AG04450 (cell line): ENCODE results near the gene PLIN5. TPM values are rescaled to one million over a fixed set of nuclear protein-coding genes. Genes with fewer than 3 reads are reported as not detected.

ENCODE experiments used
- CTCF ChIA-PET: fragments of 300-600, 350-600 bp; formaldehyde crosslinking; extraction: SDS; loops from one replicate; lab custom pipeline; 2022; ENCODE audit warnings: antibody characterized with exemption, inconsistent platforms; lab: Charles Lee
- POLR2A ChIA-PET: fragments of 350-600 bp; formaldehyde crosslinking; extraction: SDS; loops from one replicate; lab custom pipeline; 2021; ENCODE audit warnings: antibody characterized with exemption, inconsistent platforms; lab: Yijun Ruan, JAX
- DNase-seq: peaks from one replicate; pipeline ENCODE4 v3.0.0-alpha.2; 2011; ENCODE audit warnings: low read depth, low spot score
- H3K27ac ChIP-seq: one replicate; pipeline ENCODE4 v1.5.1; 2012; ENCODE audit warnings: low read depth, low read length, control low read depth
- H3K27me3 ChIP-seq: one replicate; pipeline ENCODE4 v1.6.0; 2012; ENCODE audit warnings: low read length; ENCODE audit not compliant: control insufficient read depth, insufficient read depth
- H3K4me3 ChIP-seq: 2 replicates; pipeline ENCODE4 v1.5.1; 2011; ENCODE audit warnings: mild to moderate bottlenecking, low read depth, low read length, control low read depth
- H3K9me3 ChIP-seq: 2 replicates; pipeline ENCODE4 v1.5.1; 2012; ENCODE audit warnings: low read length; ENCODE audit not compliant: control insufficient read depth, insufficient read depth
- polyA plus RNA-seq: library from polyadenylated mRNA; depleted of rRNA; stranded (reverse); fragments of >200 nt; gene quantifications from 2 replicates; pipeline ENCODE4 v1.2.3, GENCODE V29; 2011
- TF ChIP-seq, protein P1 (sequence below): IDR thresholded peaks from 2 replicates; pipeline ENCODE4 v1.5.1; 2011; ENCODE audit warnings: low read depth, low read length, control low read depth, inconsistent platforms

The PLIN5 gene
- polyA plus RNA-seq, 1 experiment = not detected

DNA sequence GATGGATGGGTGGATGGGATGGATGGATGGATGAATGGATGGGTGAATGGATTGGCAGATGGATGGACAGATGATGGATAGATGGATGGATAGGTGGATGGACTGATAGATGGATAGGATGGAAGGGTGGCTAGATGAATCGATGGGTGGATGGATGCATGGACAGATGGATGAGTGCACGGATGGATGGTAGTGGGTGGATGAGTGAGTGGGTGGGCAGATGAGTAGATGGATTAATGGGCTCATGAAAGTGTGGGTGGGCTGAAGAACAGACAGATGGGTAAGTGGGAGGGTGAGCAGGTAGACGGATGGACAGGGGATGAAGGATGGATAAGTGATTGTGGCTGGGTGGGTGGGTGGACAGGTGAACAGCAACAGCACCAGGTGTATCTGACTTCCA is 18.8 kb upstream of the PLIN5 start:
- DNase-seq = no peak
- POLR2A ChIA-PET = no interaction called here
- CTCF ChIA-PET = no interaction called here
- Histone ChIP-seq H3K27me3 (no peaks in the 10 kb centered on the region), H3K27ac (no peak overlapping the region), H3K9me3 (peaks cover 7% of the 10 kb centered on the region; the same call in 1 of the 2 replicates), H3K4me3 (no peak overlapping the region)
- TF ChIP-seq, protein P1, sequence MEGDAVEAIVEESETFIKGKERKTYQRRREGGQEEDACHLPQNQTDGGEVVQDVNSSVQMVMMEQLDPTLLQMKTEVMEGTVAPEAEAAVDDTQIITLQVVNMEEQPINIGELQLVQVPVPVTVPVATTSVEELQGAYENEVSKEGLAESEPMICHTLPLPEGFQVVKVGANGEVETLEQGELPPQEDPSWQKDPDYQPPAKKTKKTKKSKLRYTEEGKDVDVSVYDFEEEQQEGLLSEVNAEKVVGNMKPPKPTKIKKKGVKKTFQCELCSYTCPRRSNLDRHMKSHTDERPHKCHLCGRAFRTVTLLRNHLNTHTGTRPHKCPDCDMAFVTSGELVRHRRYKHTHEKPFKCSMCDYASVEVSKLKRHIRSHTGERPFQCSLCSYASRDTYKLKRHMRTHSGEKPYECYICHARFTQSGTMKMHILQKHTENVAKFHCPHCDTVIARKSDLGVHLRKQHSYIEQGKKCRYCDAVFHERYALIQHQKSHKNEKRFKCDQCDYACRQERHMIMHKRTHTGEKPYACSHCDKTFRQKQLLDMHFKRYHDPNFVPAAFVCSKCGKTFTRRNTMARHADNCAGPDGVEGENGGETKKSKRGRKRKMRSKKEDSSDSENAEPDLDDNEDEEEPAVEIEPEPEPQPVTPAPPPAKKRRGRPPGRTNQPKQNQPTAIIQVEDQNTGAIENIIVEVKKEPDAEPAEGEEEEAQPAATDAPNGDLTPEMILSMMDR = no peak

DNA sequence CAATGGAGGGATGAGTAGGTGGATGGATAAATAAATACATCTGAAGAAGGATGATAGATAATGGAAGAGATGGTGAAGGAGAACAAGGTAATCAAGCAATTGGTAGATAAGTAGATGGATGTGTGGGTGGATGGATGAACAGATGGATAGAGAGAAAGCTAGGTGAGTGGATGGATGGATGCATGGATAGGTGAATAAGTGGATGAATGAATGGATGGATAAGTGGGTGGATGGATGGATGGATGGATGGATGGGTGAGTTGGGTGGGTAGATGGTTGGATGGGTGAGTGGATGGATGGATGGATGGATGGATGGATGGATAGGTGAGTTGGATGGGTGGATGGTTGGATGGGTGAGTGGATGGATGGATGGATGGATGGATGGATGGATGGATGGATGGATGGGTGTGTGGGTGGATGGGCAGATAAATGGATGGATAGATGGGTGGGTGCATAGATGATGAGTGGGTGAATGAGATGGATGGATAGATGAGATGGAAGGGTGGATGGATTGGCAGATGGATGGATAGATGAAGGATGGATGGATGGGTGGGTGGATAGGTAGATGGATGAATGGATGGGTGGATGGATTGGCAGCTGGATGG is 18.2 kb upstream of the PLIN5 start:
- Histone ChIP-seq H3K27ac (no peak overlapping the region), H3K27me3 (no peaks in the 10 kb centered on the region), H3K4me3 (no peak overlapping the region), H3K9me3 (peaks cover 7% of the 10 kb centered on the region; the same call in 1 of the 2 replicates)
- DNase-seq = no peak
- TF ChIP-seq, protein P1 = no peak
- CTCF ChIA-PET = interaction anchor here (0.6 kb wide), 1 partner anchor 152 kb away, joined by 4 read pairs; no protein-coding TSS in a partner anchor
- POLR2A ChIA-PET = no interaction called here

DNA sequence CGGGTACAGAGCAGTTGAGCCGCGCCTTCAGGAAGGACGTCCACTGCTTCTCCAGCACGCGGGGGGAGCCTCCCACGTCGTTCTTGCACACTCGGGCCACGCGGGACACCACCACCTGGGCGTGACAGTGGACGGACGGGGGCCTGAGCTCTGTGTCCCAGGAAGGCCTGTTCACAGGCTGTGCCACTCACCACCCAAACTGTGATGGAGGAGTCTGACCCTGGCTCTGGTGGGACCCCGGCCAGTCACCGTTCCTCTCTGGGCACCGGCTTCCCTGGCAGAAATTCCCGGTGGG is 17.4 kb upstream of the PLIN5 start:
- CTCF ChIA-PET = no interaction called here
- no peak for DNase-seq
- TF ChIP-seq, protein P1 = no peak
- no peak overlapping the region for H3K27ac ChIP-seq
- POLR2A ChIA-PET = no interaction called here
- H3K9me3 ChIP-seq = peaks cover 7% of the 10 kb centered on the region; the same call in 1 of the 2 replicates
- no peak overlapping the region for H3K4me3 ChIP-seq
- H3K27me3 ChIP-seq = no peaks in the 10 kb centered on the region

DNA sequence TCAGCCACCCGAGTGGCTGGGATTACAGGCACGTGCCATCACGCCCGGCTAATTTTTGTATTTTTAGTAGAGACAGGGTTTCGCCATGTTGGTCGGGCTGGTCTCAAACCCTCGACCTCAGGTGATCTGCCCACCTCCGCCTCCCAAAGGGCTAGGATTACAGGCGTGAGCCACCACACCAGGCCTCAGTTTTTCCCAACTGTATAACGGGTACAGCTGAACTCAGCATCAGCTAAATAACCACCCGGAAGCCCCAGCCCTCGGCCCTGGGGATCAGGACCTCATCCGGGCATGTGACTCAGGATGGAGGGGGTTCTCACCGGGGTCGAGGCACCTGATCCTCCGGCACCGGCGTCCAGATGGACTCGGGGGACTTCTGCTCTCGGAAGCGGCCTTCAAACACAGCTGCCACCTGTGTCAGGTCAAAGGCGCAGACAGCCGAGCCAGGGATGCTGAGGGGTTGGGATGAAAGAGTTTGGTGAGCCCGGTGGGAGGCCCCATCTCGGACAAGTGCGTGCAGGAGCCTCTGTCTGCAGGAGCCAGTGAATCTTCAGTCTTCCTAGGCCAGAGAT is 15.5 kb upstream of the PLIN5 start:
- no peak overlapping the region for H3K4me3 ChIP-seq
- H3K27ac ChIP-seq = no peak overlapping the region
- DNase-seq = no peak
- ChIA-PET POLR2A (no interaction called here), CTCF (no interaction called here)
- H3K27me3 ChIP-seq = no peaks in the 10 kb centered on the region
- peaks cover 3% of the 10 kb centered on the region; the same call in 1 of the 2 replicates for H3K9me3 ChIP-seq
- TF ChIP-seq, protein P1 = no peak

DNA sequence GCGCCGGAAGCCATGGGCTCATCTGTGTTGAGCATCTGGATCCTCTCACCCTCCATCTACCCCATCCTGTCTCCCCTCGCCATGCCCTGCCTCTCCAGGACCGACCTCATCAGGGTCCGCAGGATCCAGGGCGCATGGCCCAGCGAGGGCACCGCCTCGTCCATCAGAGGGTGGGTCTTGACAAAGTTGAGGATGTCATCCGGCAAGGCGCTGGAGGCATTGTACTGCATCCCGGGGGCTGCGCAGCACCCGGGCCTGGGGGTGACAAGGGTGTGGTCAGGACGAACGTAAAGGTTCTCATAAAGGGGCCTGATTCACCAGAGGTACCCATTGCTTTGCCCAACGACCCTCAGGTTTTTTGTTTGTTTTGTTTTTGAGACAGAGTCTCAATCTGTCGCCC is 15.0 kb upstream of the PLIN5 start:
- POLR2A ChIA-PET = no interaction called here
- TF ChIP-seq, protein P1 = no peak
- H3K9me3 ChIP-seq = peaks cover 3% of the 10 kb centered on the region; the same call in 1 of the 2 replicates
- H3K4me3 ChIP-seq = no peak overlapping the region
- CTCF ChIA-PET = no interaction called here
- H3K27me3 ChIP-seq = no peaks in the 10 kb centered on the region
- H3K27ac ChIP-seq = no peak overlapping the region
- DNase-seq = no peak
